NCI-H774 (cell line): ENCODE results near the gene ASTN2.

Experiments
- DNase-seq: peaks from one replicate; lab custom pipeline; 2025; lab: John Stamatoyannopoulos, UW

The ASTN2 gene

DNA sequence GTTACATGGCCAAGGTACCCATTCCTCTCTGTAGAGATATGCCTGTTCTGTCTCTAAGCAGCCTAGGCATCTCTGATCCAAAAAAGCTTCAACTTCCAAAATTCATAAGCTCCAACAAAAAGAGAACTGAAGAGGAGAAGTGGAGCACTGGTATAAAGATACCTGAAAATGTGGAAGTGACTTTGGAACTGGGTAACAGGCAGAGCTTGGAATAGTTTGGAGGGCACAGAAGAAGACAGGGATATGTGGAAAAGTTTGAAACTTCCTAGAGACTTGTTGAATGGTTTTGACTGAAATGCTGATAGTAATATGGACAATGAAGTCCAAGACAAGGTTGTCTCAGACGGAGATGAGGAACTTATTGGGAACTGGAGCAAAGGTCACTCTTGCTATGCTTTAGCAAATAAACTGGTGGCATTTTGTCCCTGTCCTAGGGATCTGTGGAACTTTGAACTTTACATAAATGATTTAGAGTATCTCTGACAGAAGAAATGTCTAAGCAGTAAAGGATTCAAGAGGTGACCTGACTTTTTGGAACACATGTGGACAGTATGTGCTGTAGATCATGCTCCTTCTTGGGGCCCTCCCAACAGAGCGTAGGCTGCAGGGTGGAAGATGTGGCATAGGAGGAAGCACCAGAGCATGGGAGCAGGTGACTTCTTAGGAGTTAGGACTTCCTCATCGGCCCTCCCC lies 889.9 kb downstream of the ASTN2 start:
- DNase-seq: no peak

DNA sequence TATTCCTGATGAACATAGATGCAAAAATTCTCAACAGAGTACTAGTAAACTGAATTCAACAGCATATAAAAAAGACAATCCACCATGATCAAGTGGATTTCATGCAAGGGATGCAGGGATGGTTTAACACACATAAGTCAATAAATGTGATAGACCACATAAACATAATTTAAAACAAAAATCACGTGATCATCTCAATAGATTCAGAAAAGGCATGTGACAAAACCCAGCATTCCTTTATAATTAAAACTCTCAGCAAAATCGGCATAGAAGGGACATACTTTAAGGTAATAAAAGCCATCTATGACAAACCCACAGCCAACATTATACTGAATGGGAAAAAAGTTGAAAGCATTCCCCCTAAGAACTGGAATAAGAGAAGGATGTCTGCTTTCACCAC lies 894.6 kb downstream of the ASTN2 start:
- no peak for DNase-seq

DNA sequence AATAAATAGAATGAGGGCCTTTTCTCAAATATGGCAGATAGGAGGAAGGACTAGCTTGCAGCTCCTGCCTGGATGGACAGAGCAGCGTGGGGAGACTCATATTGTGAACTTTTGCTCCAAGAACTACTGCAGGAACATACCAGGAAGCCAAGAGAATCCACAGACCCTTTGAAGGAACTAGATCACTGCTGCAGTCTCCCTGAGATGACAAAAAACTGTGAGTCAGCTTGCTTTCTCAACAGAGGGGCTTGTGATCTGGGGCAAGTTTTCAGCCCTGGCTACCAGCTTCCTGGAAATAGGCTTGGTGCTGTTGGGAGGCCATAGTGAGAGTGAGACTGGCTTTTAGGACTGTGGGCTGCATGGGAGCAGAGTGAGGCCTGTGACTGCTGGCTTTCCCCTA lies 898.4 kb downstream of the ASTN2 start:
- no peak for DNase-seq

DNA sequence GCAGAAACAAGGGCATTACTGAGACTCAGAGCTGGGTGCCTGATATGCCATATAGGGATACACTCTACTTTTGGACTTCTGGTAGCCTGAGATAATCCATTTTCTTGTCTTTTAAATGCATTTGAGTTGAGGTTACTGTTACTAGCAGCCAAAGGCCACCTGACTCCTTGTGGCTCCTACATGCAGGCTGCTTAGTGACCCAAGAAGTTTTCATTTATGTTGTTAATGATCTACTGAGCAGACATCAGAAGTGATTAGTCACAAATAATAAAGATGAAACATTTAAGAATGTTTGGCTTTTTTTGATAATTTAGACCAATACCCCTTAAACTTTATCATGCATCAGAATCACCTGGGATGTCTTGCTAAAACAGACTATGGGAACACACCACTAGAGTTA lies 899.3 kb downstream of the ASTN2 start:
- DNase-seq: no peak

DNA sequence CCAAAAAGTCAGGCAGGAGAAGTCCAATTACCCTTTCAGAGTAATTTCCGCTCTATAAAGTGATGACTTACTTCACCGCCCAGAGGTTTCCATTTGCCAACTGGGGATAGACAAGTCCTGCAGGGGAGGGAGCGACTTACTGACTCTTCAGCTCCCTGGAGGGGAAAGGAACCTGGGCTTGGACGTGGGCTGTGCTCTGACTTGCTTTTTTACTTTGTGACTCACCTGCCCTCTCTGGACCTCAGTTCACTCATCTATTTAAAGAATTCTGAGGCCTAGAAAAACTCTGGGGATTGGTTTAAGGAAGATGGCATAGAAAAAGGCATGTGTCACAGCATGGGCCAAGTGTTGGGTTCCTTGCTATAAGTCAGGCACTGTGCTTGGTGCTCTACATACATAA lies 908.2 kb downstream of the ASTN2 start:
- DNase-seq: no peak

DNA sequence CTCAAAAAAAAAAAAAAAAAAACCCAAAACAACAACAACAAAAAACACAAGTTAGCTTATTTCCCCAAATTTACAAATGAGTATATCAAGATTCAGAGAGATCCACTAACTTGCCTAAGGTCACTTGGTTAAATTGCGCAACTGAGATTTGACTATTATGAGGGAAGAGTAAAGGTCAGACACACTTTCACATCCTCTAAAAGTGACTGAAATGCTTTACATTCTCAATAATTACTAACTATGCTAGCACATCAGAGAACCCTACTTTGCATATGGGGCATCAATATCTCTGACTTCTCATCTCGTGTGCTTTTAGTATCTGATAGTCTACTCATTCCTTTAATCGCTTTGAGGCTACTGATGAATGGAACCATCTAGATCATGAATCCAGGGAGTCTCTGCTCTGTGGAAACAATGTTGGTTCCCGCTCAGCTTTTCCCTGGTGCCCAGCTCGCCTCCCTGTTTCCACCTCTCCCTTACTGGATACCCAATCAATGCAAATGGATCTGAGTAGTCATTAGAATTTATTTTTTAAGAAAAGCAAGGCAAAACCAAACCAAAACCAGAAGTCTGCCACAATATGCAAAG lies 909.9 kb downstream of the ASTN2 start:
- DNase-seq: no peak

DNA sequence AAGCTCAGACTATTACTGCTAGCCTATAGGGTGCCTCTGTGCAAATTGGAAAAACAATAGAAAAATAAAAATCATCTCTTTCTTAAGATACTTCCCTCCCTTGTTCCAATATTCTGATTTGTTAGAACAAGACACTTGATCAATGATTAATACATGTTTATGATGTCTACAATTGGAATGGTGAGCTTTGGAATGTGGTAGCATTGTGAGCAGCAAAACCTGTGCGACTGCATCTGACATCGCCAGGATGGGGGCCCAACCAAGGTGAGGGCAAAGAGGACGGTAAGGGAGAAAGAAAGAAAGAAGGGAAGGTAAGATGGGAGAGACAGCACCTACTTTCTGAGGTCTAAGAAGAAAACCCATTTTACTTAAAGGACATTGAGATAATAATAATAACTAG lies 910.8 kb downstream of the ASTN2 start:
- no peak for DNase-seq

DNA sequence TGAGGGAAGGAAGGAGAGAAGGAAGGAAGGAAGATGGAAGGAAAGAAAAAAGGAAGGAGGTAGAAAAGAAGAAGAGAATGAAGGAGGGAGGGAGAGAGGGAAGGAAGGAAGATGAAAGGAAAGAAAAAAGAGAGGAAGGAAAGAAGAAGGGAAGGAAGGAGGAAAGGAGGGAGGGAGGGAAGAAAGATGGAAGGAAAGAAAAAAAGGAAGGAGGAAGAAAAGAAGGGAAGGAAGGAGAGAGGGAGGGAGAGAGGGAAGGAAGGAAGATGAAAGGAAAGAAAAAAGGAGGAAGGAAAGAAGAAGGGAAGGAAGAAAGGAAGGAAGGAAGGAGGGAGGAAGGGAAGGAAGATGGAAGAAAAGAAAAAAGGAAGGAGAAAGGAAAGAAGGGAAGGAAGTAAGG lies 912.1 kb downstream of the ASTN2 start:
- no peak for DNase-seq

DNA sequence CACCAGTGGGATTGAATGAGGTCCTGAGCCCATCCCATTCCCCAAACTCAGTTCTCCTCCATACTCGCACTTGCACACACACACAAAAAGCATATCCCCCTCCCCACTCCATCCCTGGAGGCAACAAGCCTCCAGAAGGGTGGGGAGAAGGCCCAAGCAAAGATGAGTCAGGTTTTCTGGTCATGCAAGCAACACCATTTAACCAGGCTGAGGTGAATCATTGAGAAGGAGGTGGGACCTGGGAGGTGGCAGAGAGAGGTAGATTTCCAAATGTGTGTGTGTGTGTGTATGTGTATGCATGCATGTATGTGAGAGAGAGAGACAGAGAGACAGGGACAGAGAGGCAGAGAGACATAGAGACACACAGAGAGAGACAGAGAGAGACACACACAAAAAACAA lies 913.0 kb downstream of the ASTN2 start:
- no peak for DNase-seq

DNA sequence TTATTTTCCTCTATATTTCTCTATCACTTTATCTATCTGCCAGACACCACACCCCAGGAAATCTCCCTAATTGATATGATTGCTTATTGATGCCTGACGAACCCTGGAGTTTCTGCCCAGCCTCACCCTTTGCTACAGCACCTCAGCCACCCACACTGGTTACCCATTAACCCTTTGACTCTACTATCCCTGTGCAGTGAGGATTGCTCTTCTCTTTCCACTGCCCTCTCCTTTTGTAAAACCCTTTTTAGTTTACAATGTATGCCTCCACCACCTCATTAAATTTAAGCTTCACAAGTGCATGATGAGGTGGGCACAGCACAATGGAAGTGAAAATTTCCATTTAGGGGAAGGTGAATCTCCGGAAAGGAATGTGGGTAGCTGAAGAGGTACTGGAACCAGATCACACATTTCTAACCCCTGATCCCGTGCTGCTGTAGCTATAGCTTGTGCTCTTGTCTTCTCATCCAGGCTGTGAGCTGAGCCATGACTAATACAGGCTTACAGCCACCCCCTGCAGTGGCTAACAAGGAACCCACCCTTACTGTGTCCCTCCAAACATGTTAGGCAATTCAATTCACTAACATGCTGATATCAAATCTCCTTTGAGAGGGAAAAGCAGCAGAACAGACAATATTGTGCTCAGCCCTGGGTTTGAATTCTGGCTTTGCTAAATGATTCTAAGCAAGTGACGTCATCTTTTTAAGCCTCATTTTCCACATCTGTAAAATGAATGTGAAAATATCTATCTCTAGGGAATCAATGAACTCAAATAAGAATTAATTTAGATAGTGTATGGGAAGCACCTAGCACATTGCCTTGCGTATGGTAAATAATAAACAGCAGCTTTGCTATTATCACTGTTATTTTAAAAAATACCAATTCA lies 914.6 kb downstream of the ASTN2 start:
- DNase-seq: no peak

DNA sequence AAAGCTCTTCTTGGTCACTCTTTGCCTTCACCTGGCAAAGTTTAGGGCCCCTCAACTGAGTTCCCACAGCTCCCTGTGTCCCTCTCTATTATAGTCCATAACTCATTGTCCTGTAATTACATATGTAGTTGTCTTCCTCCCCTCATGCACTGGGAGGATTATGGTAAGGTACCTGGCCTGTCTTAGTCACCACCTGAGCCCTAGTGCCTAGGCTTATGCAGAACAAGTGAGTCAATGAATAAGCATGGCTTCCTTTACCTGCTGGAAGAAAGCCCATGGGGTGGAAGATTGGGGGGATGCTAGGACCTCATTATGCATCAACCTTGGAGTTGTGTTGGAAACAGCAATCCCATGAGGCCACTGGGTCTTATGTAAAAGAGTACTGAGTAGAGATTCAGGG lies 915.4 kb downstream of the ASTN2 start:
- DNase-seq: no peak

DNA sequence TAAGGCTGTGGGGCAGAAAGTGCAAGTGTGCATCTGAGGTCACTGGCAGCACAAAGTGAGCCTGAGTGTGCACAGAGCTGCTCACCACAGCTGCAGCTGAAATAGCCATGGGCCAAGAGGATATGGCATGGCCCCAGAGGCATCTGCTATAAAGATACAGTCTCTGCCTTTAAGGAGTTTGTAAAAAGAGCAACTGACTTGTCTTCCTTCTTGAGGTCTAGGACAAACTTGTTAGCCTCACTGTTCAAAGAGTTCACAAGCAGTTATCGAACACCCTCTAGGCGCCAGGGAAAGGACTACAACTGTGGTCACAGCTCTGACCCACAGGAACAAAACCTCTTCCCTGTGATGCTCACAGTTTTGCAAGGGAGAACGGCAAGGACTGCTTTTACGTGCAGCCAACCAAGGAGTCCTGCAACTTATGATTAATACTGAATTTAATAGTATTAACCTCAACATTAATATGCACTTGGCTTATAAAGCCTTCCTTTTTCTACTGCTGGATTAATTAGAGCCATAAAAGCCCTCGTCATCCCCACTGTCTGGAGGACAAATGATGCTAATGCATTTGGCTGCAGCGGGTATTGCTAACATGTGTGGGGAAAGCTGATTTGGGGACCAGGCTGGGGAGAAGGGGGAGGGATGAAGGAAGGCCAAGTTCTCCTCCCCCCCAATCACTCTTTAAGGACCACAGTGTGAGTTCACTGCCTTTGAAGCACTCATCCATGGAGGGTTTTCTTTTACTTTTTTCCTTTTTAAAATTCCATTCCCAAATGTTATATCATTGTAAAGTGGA lies 917.6 kb downstream of the ASTN2 start:
- DNase-seq: no peak

DNA sequence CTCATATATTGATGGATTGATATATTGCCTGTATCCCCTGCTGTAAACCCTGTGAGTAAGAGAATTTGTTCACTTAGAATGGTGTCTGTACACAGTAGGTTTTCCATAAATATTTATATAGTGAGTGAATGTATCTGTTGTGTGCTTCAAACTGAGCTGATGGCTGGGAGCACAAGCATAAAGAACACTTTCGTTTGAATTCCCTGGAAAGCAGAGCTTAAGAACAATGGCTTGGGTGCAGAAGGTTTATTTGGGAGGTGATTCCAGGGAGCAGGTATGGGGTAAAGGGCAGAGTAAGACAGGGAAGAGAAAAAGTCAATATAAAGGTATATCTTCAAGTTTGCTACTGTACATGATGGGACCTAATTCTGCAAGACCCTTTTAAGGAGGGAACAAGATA lies 918.7 kb downstream of the ASTN2 start:
- no peak for DNase-seq

DNA sequence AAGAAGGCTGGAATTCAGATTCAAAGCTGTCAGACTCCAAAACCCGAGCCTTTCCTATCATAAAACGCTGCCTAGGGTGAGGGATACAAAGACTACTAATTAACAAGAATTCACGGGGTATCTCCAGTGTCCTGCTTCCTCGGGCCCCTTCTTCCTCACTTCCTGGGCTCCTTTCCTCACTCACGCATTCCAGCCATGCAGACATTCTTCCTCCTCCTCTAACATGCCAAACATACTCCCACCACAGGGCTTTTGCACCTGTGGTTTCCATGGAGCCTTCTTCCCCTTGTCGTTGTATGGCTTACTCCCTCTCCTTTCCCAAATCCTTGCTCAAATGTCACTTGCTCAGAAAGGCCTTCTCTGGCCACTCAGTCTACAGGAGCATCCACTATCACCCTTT lies 919.1 kb downstream of the ASTN2 start:
- DNase-seq: no peak

DNA sequence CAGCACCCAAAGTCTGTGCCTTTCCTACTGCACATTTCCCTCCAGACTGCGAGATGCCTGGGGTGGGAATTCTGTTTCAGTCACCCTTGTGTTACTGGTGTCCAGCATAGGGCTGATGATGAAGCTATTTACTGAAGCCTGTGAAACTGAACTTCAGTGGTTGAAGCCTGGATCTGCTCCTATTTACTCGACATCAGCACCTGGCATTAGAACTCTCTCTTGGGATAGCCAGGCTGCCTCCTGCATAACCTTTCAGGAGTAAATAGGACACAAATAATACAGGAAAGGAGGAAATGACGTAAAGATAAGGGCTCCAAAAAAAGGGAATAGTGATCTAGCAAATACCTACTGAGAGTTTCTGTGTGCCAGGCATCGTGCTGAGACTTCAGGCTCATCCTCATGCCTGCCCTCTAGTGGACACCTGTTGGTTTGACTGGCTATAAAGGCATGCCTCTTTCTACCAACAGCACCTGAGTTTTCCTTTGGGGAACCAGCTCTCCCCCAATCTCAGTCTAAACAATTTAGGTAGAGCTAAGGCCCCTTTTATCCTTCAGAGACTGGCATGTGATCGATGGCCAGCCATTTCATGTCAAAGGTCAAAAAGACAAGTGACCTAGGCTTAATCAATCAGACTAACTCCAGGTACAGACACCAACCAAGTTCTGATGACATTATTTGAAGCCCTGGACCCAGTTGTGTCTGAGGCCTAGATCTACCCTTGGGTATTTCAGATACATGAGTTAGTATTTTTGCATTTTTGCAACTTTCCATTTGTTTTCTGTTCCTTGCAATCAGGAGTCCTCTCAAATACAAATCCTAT lies 919.8 kb downstream of the ASTN2 start:
- DNase-seq: no peak

DNA sequence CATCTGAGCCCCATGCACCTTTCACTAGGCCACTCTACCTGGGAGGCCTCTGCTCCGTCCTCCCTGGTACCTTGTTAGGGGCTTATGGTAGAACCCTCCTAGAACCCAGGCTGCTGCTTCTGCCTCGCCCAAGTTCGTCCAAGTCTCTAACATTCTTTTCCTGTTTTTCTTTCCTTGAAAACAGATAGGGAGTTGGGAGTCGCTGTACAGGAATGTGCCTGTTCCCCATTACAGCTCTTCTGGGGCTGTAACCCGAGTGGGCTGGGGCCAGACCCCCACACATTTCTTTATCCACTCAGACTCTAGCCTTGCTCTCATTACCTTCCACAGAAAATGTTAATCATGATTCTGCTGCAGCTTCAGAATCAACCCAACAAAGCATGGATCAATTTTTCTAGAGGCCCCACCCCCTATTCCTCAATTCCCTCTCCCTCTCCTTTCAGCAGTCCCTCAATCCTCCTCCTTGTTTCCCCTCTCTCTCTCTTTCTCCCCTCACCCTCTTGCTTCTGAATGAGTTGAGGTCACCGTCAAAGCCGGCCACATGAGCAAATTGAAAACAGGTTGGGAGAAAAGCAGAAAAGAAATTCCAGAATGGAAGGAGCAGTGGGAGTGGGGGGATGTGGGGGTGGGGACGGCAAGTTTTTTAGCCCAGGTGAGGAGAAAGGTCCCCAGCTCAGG lies 921.5 kb downstream of the ASTN2 start:
- DNase-seq: no peak

DNA sequence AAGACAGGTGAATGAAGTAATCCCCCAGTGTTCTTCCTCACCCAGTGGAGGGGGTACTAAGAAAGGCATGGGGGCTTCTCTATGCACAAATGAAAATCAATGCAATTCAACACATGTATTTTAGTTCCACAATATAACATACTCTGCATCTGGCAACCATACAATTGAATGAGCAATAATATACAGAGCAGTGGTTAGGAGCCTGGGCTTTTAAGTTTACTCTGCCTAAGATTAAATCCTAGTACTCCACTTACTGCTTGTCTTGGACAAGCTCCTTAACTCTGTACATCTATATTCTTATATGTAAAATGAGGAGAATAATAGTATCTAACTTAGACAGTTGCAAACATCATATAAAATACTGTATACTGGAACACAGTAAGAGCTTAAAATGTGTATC lies 923.2 kb downstream of the ASTN2 start:
- DNase-seq: no peak

DNA sequence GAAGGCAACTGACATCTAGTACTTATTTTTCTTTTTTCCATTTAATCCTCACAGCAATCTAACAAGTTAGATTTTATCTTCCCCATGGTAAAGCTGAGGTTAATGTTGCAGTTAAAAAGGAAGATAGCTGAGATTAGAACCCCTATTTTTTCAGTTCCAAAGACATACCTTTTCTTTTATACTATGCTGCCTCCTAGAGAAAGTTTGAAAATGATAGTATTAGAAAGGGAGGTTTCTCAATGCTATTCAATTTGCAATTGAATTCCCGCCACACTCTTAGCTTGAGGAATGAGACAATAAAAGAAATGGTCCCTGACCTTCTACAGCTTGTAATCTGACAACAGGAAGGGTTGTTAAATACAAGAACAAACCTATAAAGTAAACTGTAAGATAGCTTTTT lies 923.6 kb downstream of the ASTN2 start:
- DNase-seq: no peak

DNA sequence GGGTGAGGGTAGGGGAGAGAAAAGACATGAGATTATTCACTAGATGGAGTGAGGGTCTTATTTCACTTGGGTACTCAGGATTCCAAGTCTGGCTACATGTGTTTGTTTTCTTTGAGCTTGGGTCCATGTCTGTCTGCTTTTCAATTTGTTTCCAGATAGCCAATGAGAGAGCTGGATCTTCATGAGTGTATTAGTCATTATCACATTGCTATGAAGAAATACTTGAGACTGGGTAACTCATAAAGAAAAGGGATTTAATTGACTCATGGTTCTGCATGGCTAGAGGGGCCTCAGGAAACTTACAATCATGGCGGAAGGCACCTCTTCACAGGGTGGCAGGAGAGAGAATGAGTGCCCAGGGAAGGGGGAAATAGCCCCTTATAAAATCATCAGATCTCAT lies 924.5 kb downstream of the ASTN2 start:
- DNase-seq: no peak

DNA sequence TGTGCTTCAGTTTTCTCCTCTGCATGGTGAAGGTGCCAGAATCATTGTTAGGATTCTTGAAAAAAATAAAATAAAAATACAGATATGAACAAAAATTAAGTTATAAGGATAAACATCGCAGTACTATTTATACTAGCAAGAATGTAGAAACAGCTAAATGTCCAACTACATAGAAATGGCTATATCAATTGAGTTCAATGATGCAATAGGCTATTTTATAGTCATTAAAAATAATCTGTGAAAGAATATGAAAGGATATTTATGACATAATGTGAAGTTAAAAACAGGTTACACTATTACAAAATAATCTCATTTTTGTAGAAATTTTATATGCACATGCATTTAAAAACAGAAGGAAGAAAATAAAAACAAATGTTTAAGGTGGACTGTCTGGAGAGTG lies 926.5 kb downstream of the ASTN2 start:
- DNase-seq: no peak

DNA sequence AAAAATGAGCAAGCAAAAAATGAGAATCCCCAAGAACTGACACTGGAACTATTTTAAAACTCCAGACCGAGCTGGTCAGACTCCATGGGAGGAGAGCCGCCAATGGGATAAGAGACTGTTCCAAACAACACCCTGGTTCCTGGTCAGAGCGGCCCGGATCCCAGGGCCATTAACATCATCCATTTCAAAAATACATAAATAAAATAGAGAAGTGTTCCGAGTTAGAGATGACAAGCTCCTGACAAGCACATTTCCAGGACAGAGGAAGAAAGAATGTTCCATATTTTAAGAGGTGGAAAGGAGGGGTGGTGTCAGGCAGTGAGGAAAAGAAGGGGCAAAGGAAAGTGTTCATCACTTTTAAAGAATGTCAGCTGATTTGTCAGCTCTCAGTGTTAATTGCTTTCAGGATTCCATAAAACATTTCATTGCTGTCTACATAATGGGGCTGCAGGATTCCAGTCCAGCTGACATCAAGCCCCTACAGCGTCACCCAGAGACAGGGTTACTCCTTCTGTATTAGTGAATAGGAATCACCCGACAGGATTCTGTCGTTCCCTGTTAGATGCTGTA lies 930.3 kb downstream of the ASTN2 start:
- DNase-seq: no peak
